Cardiac muscle cell (in vitro differentiated cells and primary cell): ENCODE measurements around the gene VIT. TPM values are rescaled to one million over a fixed set of nuclear protein-coding genes. Genes with fewer than 3 reads are reported as not detected.
A peak's percentile ranks its signal among the peaks of the same experiment; 100 is the strongest.

Source experiments
- DNase-seq, 2 donors: peaks; one replicate each; pipeline versions ENCODE4 v3.0.0 to v3.0.0-alpha.2; 2010 to 2017; ENCODE audit warnings: low read depth in 1 of 2, low spot score in 1 of 2
- H3K27ac ChIP-seq: fragments of 200-600 bp; sonication (generic); 2 replicates; pipeline ENCODE4 v1.5.1; 2016
- H3K27me3 ChIP-seq: fragments of 200-600 bp; sonication (generic); 2 replicates; pipeline ENCODE4 v1.6.0; 2016; ENCODE audit warnings: control low read depth
- H3K36me3 ChIP-seq: fragments of 200-600 bp; sonication (generic); 2 replicates; pipeline ENCODE4 v1.5.1; 2016; ENCODE audit warnings: control low read depth
- H3K4me1 ChIP-seq: fragments of 200-600 bp; sonication (generic); 2 replicates; pipeline ENCODE4 v1.8.1; 2017; ENCODE audit warnings: low read depth, mild to moderate bottlenecking, mixed run types
- H3K4me3 ChIP-seq: fragments of 200-600 bp; sonication (generic); 2 replicates; pipeline ENCODE4 v1.5.1; 2016; ENCODE audit warnings: mild to moderate bottlenecking
- H3K9me3 ChIP-seq: fragments of 200-600 bp; sonication (generic); 2 replicates; pipeline ENCODE4 v1.5.1; 2017; ENCODE audit warnings: low read depth, mild to moderate bottlenecking, control low read depth
- polyA plus RNA-seq: library from polyadenylated mRNA; unstranded; fragments of >200 nt; fragmentation: Nextera tagmentation; extraction: Ambion mirVana; gene quantifications from 2 replicates; pipeline ENCODE4 v1.2.1, GENCODE V29; 2016
- total RNA-seq: library from RNA; depleted of rRNA; stranded (reverse); fragments of >200 nt; gene quantifications from 2 replicates; pipeline ENCODE4 v1.2.3, GENCODE V29; 2016
- TF ChIP-seq, protein P1 (sequence below): IDR thresholded peaks from 2 replicates; pipeline ENCODE4 v1.5.1; 2012; ENCODE audit warnings: low read depth, mild to moderate bottlenecking, low read length

The VIT gene
- total and polyA plus RNA-seq, 2 experiments from 2014 or later = not detected

DNA sequence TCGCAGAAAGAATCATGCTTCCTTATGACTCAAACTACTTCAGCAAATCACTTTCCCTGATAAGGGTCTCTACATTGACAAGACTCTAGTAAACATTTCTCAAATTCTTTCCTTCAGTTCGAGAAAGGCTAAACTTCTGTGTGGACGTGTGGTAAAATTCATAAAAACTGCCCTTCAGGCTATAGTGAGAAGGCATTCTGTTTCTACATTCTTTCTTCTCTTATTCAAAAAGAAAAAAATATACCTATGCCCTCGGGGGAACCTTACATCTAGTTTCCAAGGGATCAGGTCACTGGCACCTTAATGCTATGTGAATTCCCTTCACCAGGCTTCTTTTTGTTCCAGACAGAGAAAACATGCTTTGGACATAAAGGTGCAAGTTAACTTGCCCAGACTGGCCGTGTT is 4.9 kb downstream of the VIT start:
- peak; percentile 23 to 33 for DNase-seq

DNA sequence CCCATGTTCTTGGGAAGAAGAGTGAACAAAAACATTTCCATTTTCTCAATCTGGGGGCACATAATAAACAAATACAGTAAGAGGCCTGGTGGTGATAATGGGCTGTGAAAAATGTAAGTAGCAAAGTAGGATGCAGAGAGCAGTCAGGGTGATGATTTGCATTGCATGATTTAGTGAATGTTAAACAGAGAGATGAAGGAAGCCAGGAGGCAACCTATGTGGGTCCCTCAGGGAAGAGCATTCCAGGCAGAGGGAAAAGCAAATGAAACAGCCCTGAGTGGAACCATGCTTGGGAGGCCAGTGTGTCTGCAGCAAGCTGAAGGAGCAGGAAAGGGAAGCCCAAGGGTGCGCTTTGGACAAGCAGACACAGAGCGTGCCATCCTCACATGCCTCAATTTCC is 5.4 kb downstream of the VIT start:
- Histone ChIP-seq H3K4me3 (no peak overlapping the region), H3K36me3 (no peaks in the 10 kb centered on the region), H3K27ac (peak overlapping the region; percentile 35), H3K4me1 (peaks cover 10% of the 10 kb centered on the region), H3K9me3 (no peaks in the 10 kb centered on the region), H3K27me3 (no peaks in the 10 kb centered on the region)
- DNase-seq = no peak
- TF ChIP-seq, protein P1, sequence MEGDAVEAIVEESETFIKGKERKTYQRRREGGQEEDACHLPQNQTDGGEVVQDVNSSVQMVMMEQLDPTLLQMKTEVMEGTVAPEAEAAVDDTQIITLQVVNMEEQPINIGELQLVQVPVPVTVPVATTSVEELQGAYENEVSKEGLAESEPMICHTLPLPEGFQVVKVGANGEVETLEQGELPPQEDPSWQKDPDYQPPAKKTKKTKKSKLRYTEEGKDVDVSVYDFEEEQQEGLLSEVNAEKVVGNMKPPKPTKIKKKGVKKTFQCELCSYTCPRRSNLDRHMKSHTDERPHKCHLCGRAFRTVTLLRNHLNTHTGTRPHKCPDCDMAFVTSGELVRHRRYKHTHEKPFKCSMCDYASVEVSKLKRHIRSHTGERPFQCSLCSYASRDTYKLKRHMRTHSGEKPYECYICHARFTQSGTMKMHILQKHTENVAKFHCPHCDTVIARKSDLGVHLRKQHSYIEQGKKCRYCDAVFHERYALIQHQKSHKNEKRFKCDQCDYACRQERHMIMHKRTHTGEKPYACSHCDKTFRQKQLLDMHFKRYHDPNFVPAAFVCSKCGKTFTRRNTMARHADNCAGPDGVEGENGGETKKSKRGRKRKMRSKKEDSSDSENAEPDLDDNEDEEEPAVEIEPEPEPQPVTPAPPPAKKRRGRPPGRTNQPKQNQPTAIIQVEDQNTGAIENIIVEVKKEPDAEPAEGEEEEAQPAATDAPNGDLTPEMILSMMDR = no peak

More for the DNA sequence above, 4.9 kb downstream of the VIT start:
- Histone ChIP-seq H3K4me3 (no peak overlapping the region), H3K36me3 (no peaks in the 10 kb centered on the region), H3K27me3 (no peaks in the 10 kb centered on the region), H3K9me3 (no peaks in the 10 kb centered on the region), H3K4me1 (peaks cover 10% of the 10 kb centered on the region), H3K27ac (peak overlapping the region; percentile 35)
- TF ChIP-seq, protein P1 = peak; percentile 15

DNA sequence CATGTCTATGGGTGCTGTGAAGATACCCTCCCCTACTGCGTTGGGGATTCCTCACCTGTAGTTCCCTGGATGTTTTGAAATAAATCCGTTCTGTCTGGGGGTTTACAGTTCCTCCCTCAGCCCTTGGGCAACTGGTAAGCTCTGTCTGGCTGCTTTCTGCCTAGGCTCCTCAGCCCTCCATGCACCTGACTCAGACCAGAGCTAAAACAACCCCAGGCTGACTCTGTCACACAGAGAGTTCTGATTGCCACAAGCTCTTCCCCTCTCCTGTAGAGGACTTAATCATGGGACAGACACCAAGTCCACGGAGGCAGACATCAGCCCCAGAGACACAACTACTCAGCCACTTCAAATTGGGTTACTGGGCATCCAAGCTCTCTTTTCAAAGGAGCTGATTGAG is 6.3 kb downstream of the VIT start:
- H3K4me1 ChIP-seq = peaks cover 10% of the 10 kb centered on the region
- no peak for DNase-seq
- no peak overlapping the region for H3K4me3 ChIP-seq
- no peaks in the 10 kb centered on the region for H3K9me3 ChIP-seq
- H3K36me3 ChIP-seq = no peaks in the 10 kb centered on the region
- H3K27me3 ChIP-seq = no peaks in the 10 kb centered on the region
- H3K27ac ChIP-seq = no peak overlapping the region
- TF ChIP-seq, protein P1 = no peak

DNA sequence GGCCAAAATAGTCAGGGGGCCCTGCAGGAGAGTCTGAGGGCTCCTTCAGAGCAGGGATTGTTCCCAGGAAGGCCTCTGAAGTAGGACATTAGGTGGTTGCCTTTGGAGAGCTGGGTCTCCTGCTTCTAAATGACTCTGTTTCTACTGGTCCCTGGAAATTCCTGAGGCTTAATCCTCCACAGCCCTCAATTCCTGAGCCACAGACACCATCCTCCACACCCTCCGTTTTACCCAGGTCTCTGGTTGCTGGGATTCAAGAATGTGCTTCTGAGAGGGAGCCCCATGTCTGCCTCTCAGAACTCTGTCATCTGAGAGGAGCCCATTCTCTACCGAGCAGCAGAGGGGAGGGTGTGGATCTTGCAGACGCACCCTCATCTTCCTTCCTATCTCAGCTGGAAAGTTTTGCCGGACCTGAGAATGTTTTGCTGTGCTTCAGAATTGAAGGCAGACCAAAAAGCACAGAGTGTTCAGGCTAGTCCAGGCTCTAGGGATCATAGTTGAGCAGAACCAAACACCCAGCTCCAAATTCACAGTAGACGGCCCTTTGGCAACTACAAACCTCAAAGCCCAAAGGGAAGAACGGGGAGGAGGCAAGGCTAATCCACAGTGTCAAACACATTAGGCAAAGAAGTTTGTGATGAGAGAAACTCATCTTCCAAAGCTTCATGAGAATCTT is 8.1 kb downstream of the VIT start:
- Histone ChIP-seq H3K9me3 (no peaks in the 10 kb centered on the region), H3K4me1 (peaks cover 10% of the 10 kb centered on the region), H3K4me3 (no peak overlapping the region), H3K27ac (no peak overlapping the region), H3K36me3 (no peaks in the 10 kb centered on the region), H3K27me3 (no peaks in the 10 kb centered on the region)
- TF ChIP-seq, protein P1 = no peak
- DNase-seq = no peak

DNA sequence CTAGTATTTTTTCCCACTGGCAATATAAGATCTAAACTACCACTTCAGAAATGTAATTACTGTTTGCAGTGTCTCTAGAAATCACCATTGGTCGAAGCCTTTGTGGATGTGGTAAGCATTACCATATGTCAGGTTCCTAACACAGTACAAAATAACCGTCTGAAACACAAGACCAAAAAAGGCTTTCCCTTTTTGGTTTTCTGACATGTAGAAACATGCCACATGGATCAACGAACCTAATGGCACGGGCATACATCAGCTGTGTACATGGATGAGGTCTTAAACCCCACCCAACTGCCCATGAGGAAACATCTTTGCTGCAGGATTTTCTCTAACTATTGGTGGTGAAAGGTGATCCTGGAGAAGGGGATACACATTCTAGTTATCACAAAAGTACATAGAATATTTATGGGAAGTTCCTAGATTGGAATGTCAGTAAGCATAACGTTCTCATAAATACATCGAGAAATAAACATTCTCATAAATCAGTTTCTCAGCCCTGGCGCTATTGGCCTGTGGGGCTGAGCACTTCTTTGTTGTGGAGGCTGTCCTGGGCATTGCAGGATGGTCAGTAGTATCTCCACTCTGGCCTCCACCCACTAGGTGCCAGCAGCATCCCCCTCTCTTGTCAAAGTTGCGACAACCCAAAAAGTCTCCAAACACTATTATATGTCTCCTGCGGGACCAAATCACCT is 9.0 kb downstream of the VIT start:
- no peak for DNase-seq
- no peaks in the 10 kb centered on the region for H3K9me3 ChIP-seq
- H3K4me1 ChIP-seq = peaks cover 10% of the 10 kb centered on the region
- no peak overlapping the region for H3K27ac ChIP-seq
- H3K27me3 ChIP-seq = no peaks in the 10 kb centered on the region
- TF ChIP-seq, protein P1 = no peak
- no peak overlapping the region for H3K4me3 ChIP-seq
- H3K36me3 ChIP-seq = no peaks in the 10 kb centered on the region
